ENCODE measurements around the gene AGAP1. TPM values are rescaled to one million over a fixed set of nuclear protein-coding genes. Genes with fewer than 3 reads are reported as not detected.

Gene AGAP1
- total RNA-seq, 2 experiments from 2014 or later = 0.95 to 1.1 TPM

- Mint-ChIP-seq H3K4me1 (ENCODE audit: low read depth) (no peaks in the 10 kb centered on the region), H3K36me3 (ENCODE audit: low read depth) (no peaks in the 10 kb centered on the region), H3K27me3 (ENCODE audit: low read depth) (peaks cover 27% of the 10 kb centered on the region), H3K4me3 (no peak overlapping the region), H3K9me3 (no peaks in the 10 kb centered on the region), H3K27ac (no peak overlapping the region)
- CTCF ChIA-PET = interaction anchor here (0.7 kb wide), 1 partner anchor 9 kb away, joined by 3 read pairs; no protein-coding TSS in a partner anchor
- intact Hi-C loops (cut with micrococcal nuclease) = no loop called here
- peak; percentile 18 for DNase-seq
Observed at GRCh38 chr2:235551965-235552364, 58.1 kb downstream of the AGAP1 start.

GRCh38 chr2:235552671-235553070 is 58.8 kb downstream of the AGAP1 start:
- peaks cover 31% of the 10 kb centered on the region for H3K27me3 Mint-ChIP-seq (ENCODE audit: low read depth)
- no peaks in the 10 kb centered on the region for H3K4me1 Mint-ChIP-seq (ENCODE audit: low read depth)
- H3K9me3 Mint-ChIP-seq = no peaks in the 10 kb centered on the region
- H3K36me3 Mint-ChIP-seq (ENCODE audit: low read depth) = no peaks in the 10 kb centered on the region
- H3K4me3 Mint-ChIP-seq = no peak overlapping the region
- intact Hi-C loops (cut with micrococcal nuclease) = no loop called here
- DNase-seq = no peak
- no peak overlapping the region for H3K27ac Mint-ChIP-seq
- CTCF ChIA-PET = no interaction called here

DNA sequence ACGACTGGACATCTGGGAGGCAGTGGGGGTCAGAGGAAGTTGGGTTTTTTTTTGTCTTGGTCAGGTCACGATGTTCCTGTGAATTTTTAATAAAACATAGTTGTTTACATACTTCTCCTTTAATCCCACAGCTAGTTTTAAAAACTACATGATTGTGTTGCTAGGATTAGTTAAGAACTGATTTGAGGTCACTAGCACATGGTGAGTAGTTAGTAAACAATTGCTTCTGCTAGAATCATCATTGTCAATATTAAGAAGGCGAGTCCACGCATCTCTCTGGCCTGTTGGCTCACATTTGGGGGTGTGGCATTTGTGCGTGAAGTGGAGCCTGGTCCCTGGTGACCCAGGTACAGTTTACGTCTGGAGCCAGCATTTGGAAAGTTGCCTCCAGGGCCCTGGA is 59.4 kb downstream of the AGAP1 start:
- H3K27me3 Mint-ChIP-seq (ENCODE audit: low read depth) = peaks cover 31% of the 10 kb centered on the region
- no peaks in the 10 kb centered on the region for H3K4me1 Mint-ChIP-seq (ENCODE audit: low read depth)
- no peaks in the 10 kb centered on the region for H3K36me3 Mint-ChIP-seq (ENCODE audit: low read depth)
- intact Hi-C loops (cut with micrococcal nuclease) = no loop called here
- no peak for DNase-seq
- CTCF ChIA-PET = no interaction called here
- H3K27ac Mint-ChIP-seq = no peak overlapping the region
- no peak overlapping the region for H3K4me3 Mint-ChIP-seq
- H3K9me3 Mint-ChIP-seq = no peaks in the 10 kb centered on the region

- H3K4me3 Mint-ChIP-seq = no peak overlapping the region
- H3K36me3 Mint-ChIP-seq (ENCODE audit: low read depth) = no peaks in the 10 kb centered on the region
- intact Hi-C loops (cut with micrococcal nuclease) = no loop called here
Observed at GRCh38 chr2:235553696-235554100, 59.9 kb downstream of the AGAP1 start.

GRCh38 chr2:235554385-235554784 is 60.5 kb downstream of the AGAP1 start:
- H3K27ac Mint-ChIP-seq = no peak overlapping the region
- H3K4me1 Mint-ChIP-seq (ENCODE audit: low read depth) = no peaks in the 10 kb centered on the region
- H3K27me3 Mint-ChIP-seq (ENCODE audit: low read depth) = peaks cover 31% of the 10 kb centered on the region
- intact Hi-C loops (cut with micrococcal nuclease) = no loop called here
- no peaks in the 10 kb centered on the region for H3K36me3 Mint-ChIP-seq (ENCODE audit: low read depth)
- H3K4me3 Mint-ChIP-seq = no peak overlapping the region
- CTCF ChIA-PET = interaction anchor here (0.8 kb wide), 1 partner anchor 32 kb away, joined by 3 read pairs; no protein-coding TSS in a partner anchor
- no peak for DNase-seq
- no peaks in the 10 kb centered on the region for H3K9me3 Mint-ChIP-seq

More at GRCh38 chr2:235553696-235554100, 59.9 kb downstream of the AGAP1 start:
- no peaks in the 10 kb centered on the region for H3K9me3 Mint-ChIP-seq
- H3K27me3 Mint-ChIP-seq (ENCODE audit: low read depth) = peaks cover 31% of the 10 kb centered on the region
- H3K4me1 Mint-ChIP-seq (ENCODE audit: low read depth) = no peaks in the 10 kb centered on the region
- no peak for DNase-seq
- CTCF ChIA-PET = no interaction called here
- no peak overlapping the region for H3K27ac Mint-ChIP-seq

- DNase-seq = no peak
- Mint-ChIP-seq H3K36me3 (ENCODE audit: low read depth) (no peaks in the 10 kb centered on the region), H3K27ac (no peak overlapping the region), H3K9me3 (no peaks in the 10 kb centered on the region), H3K27me3 (ENCODE audit: low read depth) (peaks cover 31% of the 10 kb centered on the region), H3K4me1 (ENCODE audit: low read depth) (no peaks in the 10 kb centered on the region), H3K4me3 (no peak overlapping the region)
- intact Hi-C loops (cut with micrococcal nuclease) = no loop called here
- CTCF ChIA-PET = interaction anchor here (0.8 kb wide), 1 partner anchor 32 kb away, joined by 3 read pairs; no protein-coding TSS in a partner anchor
Observed at GRCh38 chr2:235554936-235555335, 61.1 kb downstream of the AGAP1 start.

DNA sequence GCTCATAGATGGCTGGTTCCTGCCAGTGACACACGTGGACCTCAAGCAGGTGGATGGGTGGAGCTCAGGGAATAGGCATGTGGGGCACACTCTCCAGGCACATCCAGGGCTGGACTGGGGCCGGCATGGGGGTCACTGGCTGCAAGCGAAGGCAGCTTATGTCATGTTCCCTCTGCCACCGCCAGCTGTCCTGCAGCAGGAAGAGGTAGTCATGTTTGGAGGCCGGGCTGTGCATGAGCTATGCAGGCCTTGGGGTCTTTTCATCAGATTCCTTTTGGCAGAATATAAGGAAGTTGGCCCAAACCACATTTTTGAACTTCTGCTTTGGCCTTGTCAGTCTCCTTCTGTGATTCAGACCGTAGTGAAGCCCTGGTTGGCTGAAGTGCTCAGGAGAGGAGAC is 61.5 kb downstream of the AGAP1 start:
- CTCF ChIA-PET = no interaction called here
- Mint-ChIP-seq H3K9me3 (no peaks in the 10 kb centered on the region), H3K36me3 (ENCODE audit: low read depth) (no peaks in the 10 kb centered on the region), H3K4me1 (ENCODE audit: low read depth) (no peaks in the 10 kb centered on the region), H3K27ac (no peak overlapping the region), H3K27me3 (ENCODE audit: low read depth) (peaks cover 32% of the 10 kb centered on the region), H3K4me3 (no peak overlapping the region)
- intact Hi-C loops (cut with micrococcal nuclease) = no loop called here
- no peak for DNase-seq

- intact Hi-C loops (cut with micrococcal nuclease) = no loop called here
- Mint-ChIP-seq H3K27me3 (ENCODE audit: low read depth) (peaks cover 29% of the 10 kb centered on the region), H3K4me1 (ENCODE audit: low read depth) (no peaks in the 10 kb centered on the region), H3K36me3 (ENCODE audit: low read depth) (no peaks in the 10 kb centered on the region), H3K4me3 (no peak overlapping the region), H3K27ac (no peak overlapping the region), H3K9me3 (no peaks in the 10 kb centered on the region)
- CTCF ChIA-PET = no interaction called here
- DNase-seq = no peak
Observed at GRCh38 chr2:235556086-235556485, 62.2 kb downstream of the AGAP1 start.

GRCh38 chr2:235556901-235557300 is 63.1 kb downstream of the AGAP1 start:
- CTCF ChIA-PET = no interaction called here
- DNase-seq = no peak
- H3K4me1 Mint-ChIP-seq (ENCODE audit: low read depth) = no peaks in the 10 kb centered on the region
- H3K27ac Mint-ChIP-seq = no peak overlapping the region
- intact Hi-C loops (cut with micrococcal nuclease) = no loop called here
- no peak overlapping the region for H3K4me3 Mint-ChIP-seq
- H3K36me3 Mint-ChIP-seq (ENCODE audit: low read depth) = no peaks in the 10 kb centered on the region
- no peaks in the 10 kb centered on the region for H3K9me3 Mint-ChIP-seq
- peaks cover 27% of the 10 kb centered on the region for H3K27me3 Mint-ChIP-seq (ENCODE audit: low read depth)

DNA sequence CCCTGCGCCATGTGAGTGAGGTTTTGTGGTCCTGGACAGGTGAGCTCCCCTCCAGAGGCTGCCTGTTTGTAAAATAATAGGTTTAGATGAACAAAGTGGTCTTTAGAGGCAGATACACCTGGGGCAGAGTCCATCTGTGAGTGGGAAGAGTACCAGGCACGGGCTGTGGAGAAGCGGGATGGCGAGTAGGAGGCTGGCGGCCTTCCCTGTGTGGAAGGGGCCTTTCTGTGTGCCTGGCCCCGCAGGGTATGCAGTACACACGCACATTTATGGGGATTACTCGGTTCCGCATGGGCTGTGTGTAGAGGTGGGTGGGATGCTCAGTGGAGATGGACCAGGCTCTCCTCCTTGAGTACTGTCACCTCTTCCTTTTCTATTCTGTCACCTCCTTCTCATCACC is 64.1 kb downstream of the AGAP1 start:
- H3K4me3 Mint-ChIP-seq = no peak overlapping the region
- H3K9me3 Mint-ChIP-seq = no peaks in the 10 kb centered on the region
- CTCF ChIA-PET = no interaction called here
- H3K36me3 Mint-ChIP-seq (ENCODE audit: low read depth) = no peaks in the 10 kb centered on the region
- no peak overlapping the region for H3K27ac Mint-ChIP-seq
- H3K27me3 Mint-ChIP-seq (ENCODE audit: low read depth) = peaks cover 20% of the 10 kb centered on the region
- intact Hi-C loops (cut with micrococcal nuclease) = no loop called here
- DNase-seq = no peak
- H3K4me1 Mint-ChIP-seq (ENCODE audit: low read depth) = no peaks in the 10 kb centered on the region

GRCh38 chr2:235558572-235558971 is 64.7 kb downstream of the AGAP1 start:
- intact Hi-C loops (cut with micrococcal nuclease) = no loop called here
- H3K4me3 Mint-ChIP-seq = no peak overlapping the region
- H3K9me3 Mint-ChIP-seq = no peaks in the 10 kb centered on the region
- H3K36me3 Mint-ChIP-seq (ENCODE audit: low read depth) = no peaks in the 10 kb centered on the region
- CTCF ChIA-PET = no interaction called here
- H3K27me3 Mint-ChIP-seq (ENCODE audit: low read depth) = peaks cover 22% of the 10 kb centered on the region
- DNase-seq = no peak
- H3K27ac Mint-ChIP-seq = no peak overlapping the region
- H3K4me1 Mint-ChIP-seq (ENCODE audit: low read depth) = no peaks in the 10 kb centered on the region

DNA sequence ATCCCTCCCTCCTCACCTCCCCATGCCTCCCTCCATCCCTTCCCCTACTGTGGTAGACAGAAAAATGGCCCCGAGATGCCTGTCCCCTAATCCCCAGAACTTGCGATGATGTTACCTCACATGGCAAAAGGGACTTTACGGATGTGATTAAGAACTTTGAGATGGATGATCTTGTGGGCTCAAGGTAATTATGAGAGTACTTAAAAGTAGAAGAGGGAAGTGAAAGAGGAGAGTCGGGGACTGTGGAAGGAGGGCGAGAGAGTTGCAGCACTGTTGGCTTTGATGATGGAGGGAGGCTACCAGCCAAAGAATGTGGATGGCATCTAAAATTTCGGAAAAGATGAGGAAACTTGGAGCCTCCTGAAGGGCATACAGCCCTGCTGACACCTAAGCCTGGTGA is 66.5 kb downstream of the AGAP1 start:
- no peak overlapping the region for H3K4me3 Mint-ChIP-seq
- no peaks in the 10 kb centered on the region for H3K36me3 Mint-ChIP-seq (ENCODE audit: low read depth)
- H3K27ac Mint-ChIP-seq = no peak overlapping the region
- CTCF ChIA-PET = no interaction called here
- peaks cover 17% of the 10 kb centered on the region for H3K27me3 Mint-ChIP-seq (ENCODE audit: low read depth)
- H3K4me1 Mint-ChIP-seq (ENCODE audit: low read depth) = no peaks in the 10 kb centered on the region
- no peak for DNase-seq
- intact Hi-C loops (cut with micrococcal nuclease) = no loop called here
- H3K9me3 Mint-ChIP-seq = no peaks in the 10 kb centered on the region

DNA sequence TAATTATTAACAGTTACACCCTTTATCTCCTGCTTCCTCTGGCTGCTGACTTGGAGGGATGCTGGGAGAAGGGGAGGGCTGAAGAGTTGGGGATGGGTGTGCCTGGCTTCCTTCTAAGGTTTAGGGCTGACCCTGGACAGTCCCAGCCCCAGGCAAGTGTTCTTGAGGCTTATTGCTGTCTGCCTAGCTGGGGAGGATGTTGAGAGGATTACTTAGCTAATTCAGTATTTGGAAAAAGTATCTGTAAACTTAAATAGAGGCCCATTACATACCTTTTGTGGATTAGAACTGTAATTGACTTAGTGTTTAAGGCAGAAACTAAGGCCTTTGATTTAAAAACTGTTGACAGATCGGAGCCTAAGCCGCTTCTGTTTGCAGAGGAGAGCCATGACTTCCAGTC is 67.6 kb downstream of the AGAP1 start:
- intact Hi-C loops (cut with micrococcal nuclease) = no loop called here
- Mint-ChIP-seq H3K27ac (no peak overlapping the region), H3K36me3 (ENCODE audit: low read depth) (no peaks in the 10 kb centered on the region), H3K4me3 (no peak overlapping the region), H3K9me3 (no peaks in the 10 kb centered on the region), H3K27me3 (ENCODE audit: low read depth) (peaks cover 26% of the 10 kb centered on the region), H3K4me1 (ENCODE audit: low read depth) (no peaks in the 10 kb centered on the region)
- no peak for DNase-seq
- CTCF ChIA-PET = interaction anchor here (0.9 kb wide), 1 partner anchor 10 kb away, joined by 3 read pairs; no protein-coding TSS in a partner anchor

Data from activated naive CD4-positive, alpha-beta T cell treated with anti-CD3 and anti-CD28 coated beads for 36 hours (primary cell).